Stomach (tissue), 4 donors: ENCODE results near the gene FAM110D.

ENCODE experiments used
- EP300 ChIP-seq: sonication (generic); formaldehyde crosslinking; IDR thresholded peaks from one replicate; pipeline ENCODE4 v1.6.1; 2017; ENCODE audit warnings: antibody characterized with exemption
- POLR2A ChIP-seq, 4 donors: fragments of 450-650 bp; IDR thresholded peaks; one replicate each; pipeline ENCODE4 v1.6.1; 2016; ENCODE audit warnings: antibody characterized with exemption in 4 of 4, control low read depth in 2 of 4, mild to moderate bottlenecking in 1 of 4, moderate library complexity in 1 of 4
- POLR2AphosphoS5 ChIP-seq, 3 donors: sonication (generic); formaldehyde crosslinking; IDR thresholded peaks; one replicate each; pipeline ENCODE4 v1.6.1; 2016; ENCODE audit warnings: antibody characterized with exemption in 3 of 3
- TF ChIP-seq, protein P1 (sequence below), 7 experiments: fragments of 450-650 bp in 4 of 7; fragments of 200-600 bp in 3 of 7; sonication (generic) in 3 of 7; IDR thresholded peaks; one replicate each; pipeline ENCODE4 v1.5.1; 2016 to 2019; ENCODE audit warnings: antibody characterized with exemption in 7 of 7, control low read depth in 2 of 7, mild to moderate bottlenecking in 1 of 7

DNA sequence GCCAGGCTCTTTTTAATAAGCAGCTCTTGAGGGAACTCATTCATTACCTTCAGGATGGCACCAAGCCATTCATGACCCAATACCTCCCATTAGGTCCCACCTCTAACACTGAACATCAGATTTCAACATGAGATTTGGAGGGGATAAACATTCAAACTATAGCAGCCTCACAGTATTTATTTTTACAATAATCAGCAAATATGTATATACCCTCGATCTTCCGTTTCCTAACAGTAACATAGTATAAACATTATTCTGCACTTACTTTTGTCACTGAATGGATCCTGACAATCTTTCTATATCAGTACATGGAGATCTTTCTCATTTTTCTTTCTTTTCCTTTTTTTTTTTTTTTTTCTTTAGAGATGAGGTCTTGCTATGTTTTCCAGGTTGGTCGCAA, 36.9 kb downstream of the FAM110D start:
- TF ChIP-seq, protein P1, sequence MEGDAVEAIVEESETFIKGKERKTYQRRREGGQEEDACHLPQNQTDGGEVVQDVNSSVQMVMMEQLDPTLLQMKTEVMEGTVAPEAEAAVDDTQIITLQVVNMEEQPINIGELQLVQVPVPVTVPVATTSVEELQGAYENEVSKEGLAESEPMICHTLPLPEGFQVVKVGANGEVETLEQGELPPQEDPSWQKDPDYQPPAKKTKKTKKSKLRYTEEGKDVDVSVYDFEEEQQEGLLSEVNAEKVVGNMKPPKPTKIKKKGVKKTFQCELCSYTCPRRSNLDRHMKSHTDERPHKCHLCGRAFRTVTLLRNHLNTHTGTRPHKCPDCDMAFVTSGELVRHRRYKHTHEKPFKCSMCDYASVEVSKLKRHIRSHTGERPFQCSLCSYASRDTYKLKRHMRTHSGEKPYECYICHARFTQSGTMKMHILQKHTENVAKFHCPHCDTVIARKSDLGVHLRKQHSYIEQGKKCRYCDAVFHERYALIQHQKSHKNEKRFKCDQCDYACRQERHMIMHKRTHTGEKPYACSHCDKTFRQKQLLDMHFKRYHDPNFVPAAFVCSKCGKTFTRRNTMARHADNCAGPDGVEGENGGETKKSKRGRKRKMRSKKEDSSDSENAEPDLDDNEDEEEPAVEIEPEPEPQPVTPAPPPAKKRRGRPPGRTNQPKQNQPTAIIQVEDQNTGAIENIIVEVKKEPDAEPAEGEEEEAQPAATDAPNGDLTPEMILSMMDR (IDR thresholded peaks at IDR 0.05) = no peak
- no peak for TF ChIP-seq POLR2A (IDR thresholded peaks at IDR 0.05)
- TF ChIP-seq POLR2AphosphoS5 (IDR thresholded peaks at IDR 0.05) = no peak
- TF ChIP-seq EP300 = no peak
